Transverse colon (tissue), 4 donors: ENCODE results near the gene GSTT2B.
"Not testable (repeated sequence)": the region's sequence is repeated elsewhere in the genome, so short reads cannot be mapped to it uniquely, and the experiment has no call there.

Source experiments
- EP300 ChIP-seq: sonication (generic); formaldehyde crosslinking; IDR thresholded peaks from one replicate; pipeline ENCODE4 v1.6.1; 2017; ENCODE audit warnings: antibody characterized with exemption, low read depth
- POLR2A ChIP-seq: fragments of 450-650 bp; IDR thresholded peaks from one replicate; pipeline ENCODE4 v1.6.1; 2016; ENCODE audit warnings: antibody characterized with exemption, mild to moderate bottlenecking, moderate library complexity
- POLR2AphosphoS5 ChIP-seq, 3 donors: sonication (generic); formaldehyde crosslinking; IDR thresholded peaks; one replicate each; pipeline ENCODE4 v1.6.1; 2016; ENCODE audit warnings: antibody characterized with exemption in 3 of 3
- TF ChIP-seq, protein P1 (sequence below), 5 experiments: fragments of 200-600 bp in 3 of 5; fragments of 450-650 bp in 2 of 5; sonication (generic) in 3 of 5; IDR thresholded peaks; 1 replicate in 2 of 5; 2 replicates in 3 of 5; pipeline ENCODE4 v1.5.1; 2016 to 2017; ENCODE audit warnings: antibody characterized with exemption in 5 of 5, inconsistent platforms in 3 of 5, mild to moderate bottlenecking in 2 of 5, moderate library complexity in 1 of 5

DNA sequence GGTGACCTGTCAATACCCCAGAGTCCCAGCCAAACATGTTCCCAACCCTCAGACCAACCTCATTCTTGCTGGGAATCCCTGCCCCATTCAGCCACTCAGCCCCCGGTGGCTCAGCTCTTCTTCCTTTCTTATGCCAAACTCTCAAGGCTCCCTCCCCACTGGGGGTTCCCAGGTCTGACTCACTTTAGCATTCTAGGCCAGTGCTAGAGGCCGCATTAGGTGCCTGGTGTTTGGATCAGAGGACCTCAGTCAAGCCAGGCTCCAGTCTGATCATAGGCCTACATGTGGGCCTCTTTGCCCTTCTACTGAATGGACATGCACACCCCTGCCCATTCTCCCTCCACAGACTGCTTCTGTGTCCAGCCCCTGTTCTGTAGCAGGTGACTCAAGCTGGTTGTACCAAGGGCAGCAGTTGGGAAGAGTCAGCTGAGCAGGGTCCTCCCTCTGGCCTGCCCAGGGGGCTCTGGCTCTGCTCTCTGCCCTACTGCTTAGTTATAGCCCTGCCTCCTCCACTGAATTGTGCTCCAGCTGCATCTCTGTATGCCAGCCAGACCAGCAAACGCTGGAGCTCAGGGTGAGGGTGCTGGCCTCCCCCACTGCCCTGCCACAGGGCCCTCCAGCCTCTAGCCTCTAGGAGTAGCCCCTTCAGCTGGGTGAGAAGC lies 28.7 kb upstream of the GSTT2B start:
- TF ChIP-seq, protein P1, sequence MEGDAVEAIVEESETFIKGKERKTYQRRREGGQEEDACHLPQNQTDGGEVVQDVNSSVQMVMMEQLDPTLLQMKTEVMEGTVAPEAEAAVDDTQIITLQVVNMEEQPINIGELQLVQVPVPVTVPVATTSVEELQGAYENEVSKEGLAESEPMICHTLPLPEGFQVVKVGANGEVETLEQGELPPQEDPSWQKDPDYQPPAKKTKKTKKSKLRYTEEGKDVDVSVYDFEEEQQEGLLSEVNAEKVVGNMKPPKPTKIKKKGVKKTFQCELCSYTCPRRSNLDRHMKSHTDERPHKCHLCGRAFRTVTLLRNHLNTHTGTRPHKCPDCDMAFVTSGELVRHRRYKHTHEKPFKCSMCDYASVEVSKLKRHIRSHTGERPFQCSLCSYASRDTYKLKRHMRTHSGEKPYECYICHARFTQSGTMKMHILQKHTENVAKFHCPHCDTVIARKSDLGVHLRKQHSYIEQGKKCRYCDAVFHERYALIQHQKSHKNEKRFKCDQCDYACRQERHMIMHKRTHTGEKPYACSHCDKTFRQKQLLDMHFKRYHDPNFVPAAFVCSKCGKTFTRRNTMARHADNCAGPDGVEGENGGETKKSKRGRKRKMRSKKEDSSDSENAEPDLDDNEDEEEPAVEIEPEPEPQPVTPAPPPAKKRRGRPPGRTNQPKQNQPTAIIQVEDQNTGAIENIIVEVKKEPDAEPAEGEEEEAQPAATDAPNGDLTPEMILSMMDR (IDR thresholded peaks at IDR 0.05), result not testable (repeated sequence)
- TF ChIP-seq EP300; POLR2AphosphoS5 (IDR thresholded peaks at IDR 0.05); POLR2A: not testable (repeated sequence)
